Progenitor cell of endocrine pancreas (in vitro differentiated cells): Measurements from ENCODE around the gene EIF4G2. TPM values are rescaled to one million over a fixed set of nuclear protein-coding genes. Genes with fewer than 3 reads are reported as not detected.
A peak's percentile ranks its signal among the peaks of the same experiment; 100 is the strongest.

ENCODE experiments used
- DNase-seq: peaks from one replicate; pipeline ENCODE4 v3.0.0; 2021; ENCODE audit warnings: low spot score; ENCODE audit not compliant: unreplicated experiment
- H3K27ac Mint-ChIP-seq: 2 replicates; pipeline ENCODE4 v1.8.0; 2021; ENCODE audit warnings: mild to moderate bottlenecking, moderate library complexity, mixed read lengths
- H3K27me3 Mint-ChIP-seq: 2 replicates; pipeline ENCODE4 v1.8.0; 2021; ENCODE audit warnings: mixed read lengths
- H3K36me3 Mint-ChIP-seq: 2 replicates; pipeline ENCODE4 v1.8.0; 2022; ENCODE audit warnings: mixed read lengths; ENCODE audit not compliant: insufficient read depth
- H3K4me1 Mint-ChIP-seq: 2 replicates; pipeline ENCODE4 v1.8.0; 2021; ENCODE audit warnings: low read depth, mixed read lengths
- H3K4me3 Mint-ChIP-seq: 2 replicates; pipeline ENCODE4 v1.8.0; 2021; ENCODE audit warnings: low read depth, mild to moderate bottlenecking, moderate library complexity, mixed read lengths
- H3K9me3 Mint-ChIP-seq: 2 replicates; pipeline ENCODE4 v1.8.0; 2021; ENCODE audit warnings: low read depth, mixed read lengths
- CTCF ChIP-seq: fragments of 200-600 bp; sonication (generic); IDR thresholded peaks from one replicate; pipeline ENCODE4 v1.5.0; 2021; ENCODE audit warnings: antibody characterized with exemption, mild to moderate bottlenecking; ENCODE audit not compliant: unreplicated experiment
- total RNA-seq: library from RNA; stranded (reverse); gene quantifications from 2 replicates; pipeline ENCODE4 v1.2.1, GENCODE V29; 2021

EIF4G2 gene
- total RNA-seq, 1 donor from 2014 or later = 1,076 TPM

- H3K36me3 Mint-ChIP-seq = peaks cover 19% of the 10 kb centered on the region
- no peak overlapping the region for H3K27ac Mint-ChIP-seq
- H3K4me3 Mint-ChIP-seq = no peak overlapping the region
- TF ChIP-seq CTCF = no peak
- no peak for DNase-seq
- no peaks in the 10 kb centered on the region for H3K9me3 Mint-ChIP-seq
- H3K4me1 Mint-ChIP-seq = peaks cover 3% of the 10 kb centered on the region
- peaks cover 28% of the 10 kb centered on the region for H3K27me3 Mint-ChIP-seq
Measured at GRCh38 chr11:10793470-10794255, 15.1 kb downstream of the EIF4G2 start.

- peak; percentile 92 for TF ChIP-seq CTCF
- H3K9me3 Mint-ChIP-seq = no peaks in the 10 kb centered on the region
- no peak overlapping the region for H3K27ac Mint-ChIP-seq
- H3K27me3 Mint-ChIP-seq = peaks cover 28% of the 10 kb centered on the region
- H3K4me3 Mint-ChIP-seq = no peak overlapping the region
- H3K4me1 Mint-ChIP-seq = peaks cover 3% of the 10 kb centered on the region
- peak; percentile 94 for DNase-seq
- peaks cover 17% of the 10 kb centered on the region for H3K36me3 Mint-ChIP-seq
Measured at GRCh38 chr11:10792385-10793068, 16.2 kb downstream of the EIF4G2 start.

- Mint-ChIP-seq H3K4me3 (no peak overlapping the region), H3K4me1 (peaks cover 10% of the 10 kb centered on the region), H3K36me3 (no peaks in the 10 kb centered on the region), H3K9me3 (no peaks in the 10 kb centered on the region), H3K27ac (no peak overlapping the region), H3K27me3 (peaks cover 18% of the 10 kb centered on the region)
- no peak for TF ChIP-seq CTCF
- no peak for DNase-seq
Measured at GRCh38 chr11:10786451-10786850, 22.3 kb downstream of the EIF4G2 start.

- DNase-seq = no peak
- peaks cover 8% of the 10 kb centered on the region for H3K27me3 Mint-ChIP-seq
- no peak overlapping the region for H3K4me3 Mint-ChIP-seq
- no peaks in the 10 kb centered on the region for H3K9me3 Mint-ChIP-seq
- TF ChIP-seq CTCF = no peak
- H3K27ac Mint-ChIP-seq = no peak overlapping the region
- H3K4me1 Mint-ChIP-seq = peaks cover 10% of the 10 kb centered on the region
- H3K36me3 Mint-ChIP-seq = no peaks in the 10 kb centered on the region
Measured at GRCh38 chr11:10785146-10785474, 23.6 kb downstream of the EIF4G2 start.

- Mint-ChIP-seq H3K9me3 (no peaks in the 10 kb centered on the region), H3K27ac (no peak overlapping the region), H3K4me1 (peaks cover 10% of the 10 kb centered on the region), H3K27me3 (peaks cover 8% of the 10 kb centered on the region), H3K36me3 (no peaks in the 10 kb centered on the region), H3K4me3 (no peak overlapping the region)
- DNase-seq = no peak
- no peak for TF ChIP-seq CTCF
Measured at GRCh38 chr11:10784232-10785145, 24.2 kb downstream of the EIF4G2 start.
